ENCODE results near the gene SP140L. TPM values are rescaled to one million over a fixed set of nuclear protein-coding genes. Genes with fewer than 3 reads are reported as not detected.

Gene SP140L
- total RNA-seq, 4 donors from 2014 or later = 22.1 to 53.6 (median 35.7) TPM

GRCh38 chr2:230312638-230313037 lies 14.4 kb upstream of the SP140L start:
- TF ChIP-seq POLR2A (IDR thresholded peaks at IDR 0.05) (no peak), CTCF (IDR thresholded peaks at IDR 0.05) (no peak)
- H3K4me3 ChIP-seq = no peak overlapping the region
- no peaks in the 10 kb centered on the region for H3K9me3 ChIP-seq
- no peaks in the 10 kb centered on the region for H3K27me3 ChIP-seq
- H3K4me1 ChIP-seq = no peaks in the 10 kb centered on the region
- H3K27ac ChIP-seq = no peak overlapping the region
- no peaks in the 10 kb centered on the region for H3K36me3 ChIP-seq
- no peak for DNase-seq

- TF ChIP-seq CTCF (IDR thresholded peaks at IDR 0.05) (no peak), POLR2A (IDR thresholded peaks at IDR 0.05) (no peak)
- peak overlapping the region; percentile 26 to 82 (median 64) for H3K27ac ChIP-seq
- H3K4me1 ChIP-seq = peaks cover 0 to 12% (median 4%) of the 10 kb centered on the region in 4 donors
- no peaks in the 10 kb centered on the region for H3K36me3 ChIP-seq
- no peaks in the 10 kb centered on the region for H3K27me3 ChIP-seq
- no peaks in the 10 kb centered on the region for H3K9me3 ChIP-seq
- H3K4me3 ChIP-seq = no peak overlapping the region
- DNase-seq = no peak
These were observed 9.6 kb upstream of the SP140L start for GRCh38 chr2:230317366-230317765.

GRCh38 chr2:230318190-230319121 lies 8.5 kb upstream of the SP140L start:
- DNase-seq = peak in 1 of 3 donors; percentile 29
- Histone ChIP-seq H3K4me3 (peak overlapping the region in 1 of 4 donors; percentile 10), H3K9me3 (no peaks in the 10 kb centered on the region), H3K27ac (peak overlapping the region; percentile 39 to 82 (median 64)), H3K4me1 (peaks cover 0 to 12% (median 4%) of the 10 kb centered on the region in 4 donors), H3K36me3 (no peaks in the 10 kb centered on the region), H3K27me3 (no peaks in the 10 kb centered on the region)
- TF ChIP-seq POLR2A (IDR thresholded peaks at IDR 0.05) (no peak), CTCF (IDR thresholded peaks at IDR 0.05) (no peak)

- Histone ChIP-seq H3K4me3 (peak overlapping the region in 1 of 4 donors; percentile 10), H3K9me3 (no peaks in the 10 kb centered on the region), H3K36me3 (no peaks in the 10 kb centered on the region), H3K27ac (peak overlapping the region; percentile 39 to 82 (median 64)), H3K4me1 (peaks cover 0 to 12% (median 4%) of the 10 kb centered on the region in 4 donors), H3K27me3 (no peaks in the 10 kb centered on the region)
- DNase-seq = peak in 2 of 3 donors; percentile 87
- TF ChIP-seq CTCF (IDR thresholded peaks at IDR 0.05) (no peak), POLR2A (IDR thresholded peaks at IDR 0.05) (no peak)
These were observed 7.7 kb upstream of the SP140L start for GRCh38 chr2:230319211-230319862.

- TF ChIP-seq CTCF (IDR thresholded peaks at IDR 0.05) (no peak), POLR2A (IDR thresholded peaks at IDR 0.05) (no peak)
- no peaks in the 10 kb centered on the region for H3K27me3 ChIP-seq
- peaks cover 0 to 12% (median 4%) of the 10 kb centered on the region in 4 donors for H3K4me1 ChIP-seq
- no peaks in the 10 kb centered on the region for H3K36me3 ChIP-seq
- peak overlapping the region in 1 of 4 donors; percentile 42 for H3K27ac ChIP-seq
- no peaks in the 10 kb centered on the region for H3K9me3 ChIP-seq
- H3K4me3 ChIP-seq = no peak overlapping the region
- DNase-seq = no peak
These were observed 6.0 kb upstream of the SP140L start for GRCh38 chr2:230321031-230321430.
